GM10248 (cell line): ENCODE data around the gene MYF5.

Experiments used
- CTCF ChIA-PET: fragments of 300-600 bp; sonication (Branson Sonifier 250); formaldehyde crosslinking; extraction: SDS; loops from one replicate; lab custom pipeline; 2021; ENCODE audit warnings: antibody characterized with exemption; lab: Yijun Ruan, JAX
- POLR2A ChIA-PET: fragments of 350-650 bp; sonication (Branson Sonifier 250); formaldehyde crosslinking; extraction: SDS; loops from one replicate; lab custom pipeline; 2020; ENCODE audit warnings: antibody characterized with exemption; lab: Yijun Ruan, JAX
- DNase-seq: peaks from one replicate; pipeline ENCODE4 v3.0.0; 2012; ENCODE audit errors: extremely low spot score
- CTCF ChIP-seq: IDR thresholded peaks from 2 replicates; pipeline ENCODE4 v1.5.1; 2012; ENCODE audit warnings: mild to moderate bottlenecking, low read depth; ENCODE audit errors: extremely low read depth, missing control alignments, control extremely low read depth

MYF5 gene

DNA sequence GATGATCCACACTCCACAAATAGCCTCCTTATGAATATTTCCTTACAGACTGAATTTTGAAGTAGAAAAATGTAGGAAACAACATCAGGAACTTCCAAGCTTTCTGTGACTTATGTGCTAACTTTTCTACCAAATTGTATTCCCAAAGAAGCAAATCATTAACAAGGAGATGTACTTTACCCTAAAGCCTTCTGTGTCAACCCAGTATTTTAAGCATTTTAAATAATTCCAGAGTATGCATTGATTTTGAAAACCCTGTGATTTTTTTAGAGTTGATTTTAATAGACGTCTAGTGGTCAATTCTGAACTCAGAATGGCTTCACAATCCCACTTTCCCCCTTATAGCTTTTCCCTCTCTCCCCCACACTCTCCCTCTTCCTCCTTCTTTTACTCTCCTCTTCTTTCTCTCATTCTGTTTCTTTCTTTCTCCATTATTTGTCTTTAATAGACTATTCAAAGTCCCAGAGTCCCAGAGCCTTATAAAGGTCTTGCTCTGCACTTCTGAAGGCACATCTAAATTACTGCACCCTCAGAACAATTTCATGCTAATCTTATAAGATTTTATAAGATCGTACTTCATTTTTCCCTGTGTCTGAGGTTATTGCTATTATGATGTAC lies 19.3 kb upstream of the MYF5 start:
- ChIA-PET POLR2A (no interaction called here), CTCF (interaction anchor here (2.2 kb wide), 1 partner anchor 11 kb away, joined by 6 read pairs; no protein-coding TSS in a partner anchor)
- no peak for TF ChIP-seq CTCF
- no peak for DNase-seq

DNA sequence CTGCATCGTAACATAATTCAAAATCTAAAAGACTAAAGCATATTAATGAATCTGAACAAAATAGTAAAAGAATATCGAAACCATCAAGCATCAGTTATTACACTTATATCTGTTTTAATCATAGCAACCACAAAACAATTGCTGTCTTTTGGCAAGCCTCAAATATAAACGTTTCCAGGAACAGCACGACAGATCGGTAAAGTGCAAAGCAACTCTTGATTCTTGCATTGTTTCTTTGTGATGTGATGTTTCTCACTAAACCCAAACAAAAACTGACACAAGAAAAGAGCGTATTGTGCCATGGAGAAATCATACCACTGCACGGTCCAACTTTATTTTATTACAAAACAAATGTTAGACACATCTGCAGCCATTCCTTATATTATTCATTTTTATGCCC lies 18.5 kb upstream of the MYF5 start:
- ChIA-PET CTCF (interaction anchor here (2.0 kb wide), 1 partner anchor 12 kb away, joined by 9 read pairs; no protein-coding TSS in a partner anchor), POLR2A (no interaction called here)
- no peak for TF ChIP-seq CTCF
- no peak for DNase-seq

DNA sequence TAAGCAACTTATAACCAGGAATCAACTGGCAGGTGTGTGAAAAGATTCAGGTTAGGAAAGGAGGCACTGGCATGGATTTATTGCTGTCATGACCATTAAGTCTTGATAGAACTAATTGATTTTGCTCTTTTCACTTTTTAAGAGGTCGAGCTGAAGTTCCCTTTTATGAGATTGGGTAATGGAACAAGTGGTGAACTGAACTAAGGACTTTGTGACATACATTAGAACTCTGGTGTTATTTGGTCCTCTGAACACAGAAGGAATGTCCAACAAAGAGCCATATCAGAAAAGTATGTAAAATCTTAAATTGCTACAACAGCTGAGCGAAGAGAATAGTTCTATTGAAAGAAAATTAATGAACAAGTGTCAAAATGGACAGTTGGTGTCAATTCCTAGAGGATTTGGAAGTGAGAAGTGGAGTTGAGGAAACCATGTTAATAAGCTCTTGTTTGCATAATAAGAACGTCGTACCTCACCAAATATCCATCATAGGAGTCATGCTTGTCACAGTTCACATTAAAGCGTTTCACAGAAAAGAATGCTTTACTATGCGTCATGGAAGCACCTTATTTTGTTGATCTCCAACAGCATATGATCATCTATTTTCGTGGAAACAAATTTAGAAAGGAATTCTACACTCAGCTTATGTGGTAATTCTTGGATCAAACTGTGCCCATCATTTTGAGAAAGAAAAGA lies 17.7 kb upstream of the MYF5 start:
- POLR2A ChIA-PET = no interaction called here
- no peak for DNase-seq
- CTCF ChIA-PET = interaction anchor here (1.1 to 2.0 kb wide), 2 partner anchors 11 to 20 kb away, joined by 3 to 9 read pairs; no protein-coding TSS in a partner anchor
- no peak for TF ChIP-seq CTCF

DNA sequence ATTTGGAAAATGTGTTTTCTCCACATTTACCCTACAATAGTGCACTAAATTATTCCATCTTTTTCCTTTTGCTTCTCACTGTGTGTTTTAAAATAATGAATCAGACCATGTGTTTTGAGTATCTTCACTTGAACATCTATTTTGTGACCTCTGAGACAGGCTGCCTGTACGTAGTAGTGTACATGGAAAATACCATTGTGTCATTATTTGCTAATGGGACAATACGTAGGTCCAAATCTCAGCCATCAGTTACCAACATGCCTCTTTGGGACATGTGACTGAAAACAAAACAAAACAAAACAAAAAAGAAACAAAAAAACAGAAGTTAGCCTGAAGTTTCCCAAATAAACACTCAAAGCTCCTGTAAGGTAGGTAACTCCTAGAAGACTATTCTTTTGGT lies 16.4 kb upstream of the MYF5 start:
- TF ChIP-seq CTCF = no peak
- ChIA-PET CTCF (no interaction called here), POLR2A (no interaction called here)
- no peak for DNase-seq

GRCh38 chr12:80701388-80701787 lies 15.3 kb upstream of the MYF5 start:
- CTCF ChIA-PET = interaction anchor here (0.9 kb wide), 1 partner anchor 9 kb away, joined by 3 read pairs; no protein-coding TSS in a partner anchor

More at GRCh38 chr12:80701388-80701787, 15.3 kb upstream of the MYF5 start:
- TF ChIP-seq CTCF = no peak
- POLR2A ChIA-PET = no interaction called here
- no peak for DNase-seq
